HG02852 (cell line): ENCODE data around the gene EPHA4.
"Not testable (repeated sequence)": the region's sequence is repeated elsewhere in the genome, so short reads cannot be mapped to it uniquely, and the experiment has no call there.

ENCODE experiments used
- ATAC-seq: cut with Tn5 transposase; IDR thresholded peaks from one replicate; pipeline ENCODE4 v1.9.1; 2021; ENCODE audit warnings: mild to moderate bottlenecking, moderate library complexity; ENCODE audit not compliant: unreplicated experiment

The EPHA4 gene

DNA sequence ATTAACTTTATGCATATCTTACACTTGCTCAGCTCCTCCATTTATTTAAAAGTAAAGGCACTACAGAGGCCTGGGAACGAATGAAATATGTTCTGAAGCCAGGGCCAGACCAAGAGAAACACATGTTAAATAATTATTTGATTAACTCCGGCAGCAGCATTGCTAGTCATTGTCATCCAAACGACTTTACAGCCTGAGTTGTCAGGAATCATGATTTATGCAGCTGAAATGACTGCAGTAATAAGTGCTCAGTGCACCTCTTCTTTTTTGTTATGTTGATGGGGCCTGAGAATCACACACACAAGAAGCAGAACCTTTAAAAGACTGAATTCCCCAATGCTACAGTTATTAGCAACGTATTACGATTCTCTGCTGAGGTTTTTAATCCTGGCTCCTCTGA, 58.9 kb downstream of the EPHA4 start:
- ATAC-seq: no peak

DNA sequence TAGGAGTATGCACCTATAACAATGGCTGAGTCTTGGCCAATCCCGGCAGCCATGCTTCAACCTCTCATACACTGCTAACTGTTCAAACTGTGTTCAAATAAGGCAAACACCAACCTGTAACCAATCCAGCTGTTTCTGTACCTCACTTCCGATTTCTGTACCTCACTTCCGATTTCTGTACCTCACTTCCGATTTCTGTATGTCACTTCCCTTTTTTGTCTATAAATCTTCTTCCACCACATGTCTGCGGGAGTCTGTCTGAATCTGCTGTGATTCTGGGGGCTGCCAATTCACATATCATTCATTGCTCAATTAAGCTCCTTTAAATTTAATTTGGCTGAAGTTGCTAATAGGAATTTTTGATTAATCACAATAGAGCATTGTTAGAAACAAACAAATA, 60.8 kb downstream of the EPHA4 start:
- not testable (repeated sequence) for ATAC-seq

DNA sequence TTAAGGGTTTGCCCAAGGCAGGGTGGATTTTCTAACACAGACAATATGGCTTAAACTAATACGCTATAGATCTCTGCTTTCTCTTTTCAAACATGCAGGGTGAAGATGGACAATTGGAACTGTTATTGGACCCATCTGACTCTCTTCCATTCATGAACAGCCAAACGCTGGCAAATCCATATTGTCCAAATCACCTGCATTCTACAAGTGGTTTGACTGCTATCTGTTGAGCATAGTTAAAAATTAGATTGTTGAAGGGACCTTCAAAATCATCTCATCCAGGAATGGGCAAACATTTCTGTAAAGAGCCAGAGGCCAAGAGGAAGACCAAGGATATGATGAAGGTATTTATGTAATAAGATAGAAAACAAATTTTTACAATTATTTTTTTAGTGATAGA, 65.6 kb downstream of the EPHA4 start:
- ATAC-seq: no peak

DNA sequence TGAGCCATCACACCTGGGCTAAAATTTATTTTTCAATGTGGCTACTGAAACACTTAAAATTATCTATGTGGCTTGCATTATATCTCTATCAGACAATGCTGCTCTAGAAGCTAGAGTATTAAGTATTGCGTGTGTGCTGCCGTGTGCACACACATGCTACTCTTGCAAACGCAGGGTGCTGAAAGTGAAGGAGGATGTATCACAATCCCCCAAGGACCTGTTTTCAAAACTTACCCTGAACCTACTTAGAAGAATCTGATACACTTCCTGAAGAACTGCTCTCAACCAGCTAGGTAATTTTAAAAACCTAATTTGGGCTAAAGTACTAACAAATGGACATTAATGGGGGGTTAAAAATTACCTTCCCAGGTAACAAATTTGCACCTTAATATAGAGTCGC, 66.5 kb downstream of the EPHA4 start:
- no peak for ATAC-seq

DNA sequence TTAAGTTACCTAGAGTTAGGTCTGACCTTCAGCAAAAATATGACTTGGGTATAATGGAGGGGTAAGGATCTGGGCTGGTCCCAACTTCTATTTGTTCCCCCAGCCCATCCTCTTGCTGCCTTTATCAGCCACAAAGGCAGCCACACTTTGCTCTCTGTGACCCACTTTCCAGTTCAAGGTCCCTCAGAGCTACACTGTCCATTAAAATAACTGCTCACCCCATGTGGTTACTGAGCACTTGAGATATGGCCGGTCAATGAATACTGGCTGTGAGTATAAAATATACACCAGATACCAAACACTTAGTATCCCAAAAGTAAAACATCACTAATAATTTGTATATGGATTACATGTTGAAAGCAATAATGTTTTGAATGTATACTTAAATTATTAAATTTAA, 67.2 kb downstream of the EPHA4 start:
- ATAC-seq: no peak

DNA sequence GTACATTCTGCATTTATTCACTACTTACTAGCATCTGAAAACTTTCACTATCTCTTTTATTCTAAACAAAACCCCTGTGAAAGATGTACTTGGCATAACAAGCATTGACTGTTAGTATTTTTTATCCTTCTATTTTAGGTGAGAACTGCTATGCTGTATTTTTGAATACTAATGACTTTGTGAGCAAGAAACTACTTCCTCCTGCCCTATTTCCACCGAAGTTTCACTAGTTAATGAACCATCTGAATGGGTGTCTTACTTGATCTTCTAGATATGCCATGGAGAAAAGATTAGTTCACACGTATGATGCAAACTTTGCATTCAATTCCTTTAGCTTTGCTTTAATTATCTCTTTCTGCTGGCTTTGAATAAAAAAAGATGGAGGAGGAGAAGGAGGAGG, 68.1 kb downstream of the EPHA4 start:
- no peak for ATAC-seq

DNA sequence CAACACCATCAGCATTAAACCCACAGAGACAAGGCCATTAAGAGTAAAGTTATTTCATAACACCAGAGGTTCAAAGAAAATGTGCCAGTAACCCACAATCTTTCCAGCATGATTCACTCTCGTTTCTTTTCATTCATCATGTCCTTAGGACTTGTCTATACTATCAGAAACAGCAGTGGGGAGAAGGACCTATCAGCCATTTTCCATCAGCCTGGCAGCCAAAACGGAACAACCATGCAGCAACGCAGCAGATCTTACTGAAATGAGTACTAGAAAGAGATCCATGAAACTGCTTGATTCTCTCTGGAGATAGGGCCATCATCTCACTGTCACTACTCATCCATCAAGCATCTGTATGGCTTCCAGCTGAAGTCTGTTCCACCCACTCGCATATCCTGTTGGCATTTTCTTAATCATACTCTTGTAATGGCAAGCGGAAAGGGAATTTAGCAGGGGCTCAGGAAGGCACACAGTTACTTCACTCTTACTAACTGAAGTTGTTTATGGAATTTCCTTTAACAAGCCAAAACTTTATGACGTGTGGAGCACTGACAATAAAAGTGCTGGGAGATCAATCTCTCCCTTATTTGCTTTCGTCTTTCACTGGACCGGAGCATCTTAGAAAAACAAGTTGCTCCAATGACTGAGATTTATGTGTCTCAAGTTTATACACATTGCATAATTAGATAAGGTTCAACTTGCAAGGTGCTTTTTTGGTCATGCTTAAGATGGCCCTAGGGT, 69.7 kb downstream of the EPHA4 start:
- ATAC-seq: no peak

DNA sequence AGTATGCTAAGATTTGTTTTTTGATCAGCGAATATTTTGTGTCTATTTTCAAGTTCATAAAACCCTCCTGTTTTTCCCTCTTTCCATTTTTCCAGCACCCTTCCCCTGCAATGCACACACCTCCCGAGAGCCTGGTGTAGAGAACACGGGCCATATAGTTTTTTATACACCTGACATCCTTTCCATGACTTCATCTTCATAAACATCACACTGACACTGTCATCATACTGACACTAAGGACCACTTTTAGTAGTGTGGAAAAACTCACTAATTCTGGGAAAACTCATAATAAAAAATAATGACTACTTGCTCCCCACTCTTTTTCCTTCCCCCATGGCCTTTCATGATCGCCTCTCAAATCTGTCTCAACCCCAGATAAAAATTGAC, 70.2 kb downstream of the EPHA4 start:
- no peak for ATAC-seq

DNA sequence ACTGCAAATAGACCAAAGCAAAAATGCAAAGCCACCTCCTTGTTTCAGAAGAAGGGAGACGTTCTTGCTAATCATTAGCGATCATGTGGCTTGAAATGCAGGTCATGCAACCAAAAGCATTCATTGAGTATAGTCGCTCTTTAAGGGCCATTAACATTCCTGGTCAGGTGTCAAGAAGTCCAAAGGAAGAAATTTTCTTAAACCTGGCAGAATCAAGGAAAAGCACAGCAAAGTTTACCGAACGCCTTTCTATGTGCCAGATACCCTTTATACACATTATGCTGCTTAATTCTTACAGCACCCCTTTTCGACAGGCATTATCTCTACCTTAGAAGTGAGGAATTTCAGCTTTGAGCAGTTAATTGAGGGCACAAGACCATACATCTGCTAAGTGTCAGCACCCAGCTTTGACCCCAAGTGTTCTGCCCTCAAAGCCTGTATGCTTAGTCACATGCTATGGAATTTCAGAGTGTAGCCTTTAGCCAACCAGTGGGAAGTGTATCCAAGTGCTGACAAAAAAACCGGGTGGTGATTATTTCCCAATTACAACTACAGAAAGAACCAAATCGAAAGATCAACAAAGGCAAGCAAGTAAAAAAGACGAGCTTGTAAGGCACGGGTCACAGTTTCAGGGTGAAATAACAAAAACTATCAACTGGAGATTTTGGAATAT, 70.8 kb downstream of the EPHA4 start:
- ATAC-seq: no peak

DNA sequence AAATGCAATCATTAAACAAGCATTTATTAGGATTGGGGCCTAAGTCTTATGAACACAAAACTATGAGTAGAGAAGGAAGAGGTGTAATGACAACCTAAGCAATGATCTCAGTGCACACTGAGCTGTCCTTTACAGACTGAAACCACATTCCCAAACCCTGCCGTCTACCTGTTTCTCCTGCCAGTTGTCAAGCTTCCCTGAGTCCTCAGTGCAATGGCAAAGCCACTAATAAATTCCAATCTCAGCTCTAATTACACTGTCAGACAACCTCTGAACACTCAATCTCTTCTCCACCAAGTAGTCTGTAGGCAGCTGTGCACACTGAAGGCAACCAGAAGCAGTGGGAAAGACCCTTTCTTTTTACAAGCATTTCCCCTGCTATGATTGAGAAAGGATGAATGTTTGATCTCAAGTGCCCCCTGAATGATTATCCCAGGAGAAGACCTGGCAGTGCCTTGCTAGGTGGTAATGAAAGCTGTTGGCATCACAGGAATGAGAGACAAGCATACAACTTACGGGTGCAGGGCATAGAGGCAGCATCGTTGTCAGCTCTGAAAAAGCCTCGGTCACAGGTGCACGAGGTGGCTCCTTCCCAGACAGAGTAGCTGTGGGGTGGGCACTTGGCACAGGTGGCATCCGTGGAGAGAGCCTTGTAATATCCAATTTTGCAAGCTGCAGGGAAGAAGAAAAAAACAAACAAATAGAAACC, 71.4 kb downstream of the EPHA4 start:
- no peak for ATAC-seq

DNA sequence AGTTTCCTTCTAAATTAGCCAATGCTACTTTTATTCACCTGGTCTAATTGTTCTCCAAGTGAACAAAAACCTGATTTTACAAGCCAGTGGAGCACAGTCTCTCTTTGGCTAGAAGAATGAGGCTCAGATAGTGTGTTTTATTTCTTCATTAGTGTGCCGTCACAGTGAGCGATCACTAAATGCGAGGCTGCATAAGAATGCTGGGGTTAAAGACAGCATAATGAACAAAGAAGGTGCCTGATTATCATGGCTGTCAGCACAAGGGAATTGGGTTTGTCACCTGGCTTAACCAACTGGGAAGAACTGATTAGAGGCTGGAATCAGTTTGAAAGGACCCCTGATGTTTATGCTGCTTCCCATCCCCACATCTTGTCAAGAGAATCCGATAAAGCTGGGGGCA, 76.4 kb downstream of the EPHA4 start:
- ATAC-seq: no peak

DNA sequence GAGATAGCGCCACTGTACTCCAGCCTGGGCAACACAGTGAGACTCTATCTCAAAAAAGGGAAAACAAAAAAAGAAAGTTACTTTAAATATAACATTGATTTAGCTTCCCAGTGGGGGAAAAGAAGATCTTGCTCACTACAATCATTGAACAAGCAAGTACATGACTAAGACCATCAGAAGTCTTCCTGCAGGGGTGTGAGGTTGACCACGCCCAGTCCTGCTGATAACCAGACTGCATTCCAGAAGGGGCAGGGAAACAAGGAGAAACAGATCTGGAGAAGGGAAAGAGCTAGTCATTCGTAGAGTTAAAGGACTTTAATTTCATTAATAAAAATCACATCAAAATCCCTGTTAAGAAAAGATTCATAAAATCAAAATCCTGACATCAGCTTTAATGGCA, 77.5 kb downstream of the EPHA4 start:
- no peak for ATAC-seq

DNA sequence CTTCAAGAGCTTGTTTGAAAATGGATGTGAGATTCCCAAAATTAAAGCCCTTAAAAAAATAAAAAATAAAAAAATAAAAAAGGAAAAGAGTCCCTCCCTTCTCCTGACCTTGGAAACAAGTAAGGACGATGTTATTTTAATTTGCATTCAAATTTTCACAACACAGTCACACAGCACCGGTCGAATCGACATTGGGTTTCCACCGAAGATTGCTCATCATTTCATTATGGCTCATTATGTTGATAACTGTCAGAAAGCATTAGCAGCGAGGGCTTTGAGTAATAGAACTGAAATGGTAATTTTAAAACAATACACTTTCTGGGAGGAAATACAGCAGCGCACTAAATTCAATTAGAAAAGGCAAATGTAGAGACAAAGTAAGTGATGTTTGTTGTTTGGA, 78.7 kb downstream of the EPHA4 start:
- no peak for ATAC-seq

DNA sequence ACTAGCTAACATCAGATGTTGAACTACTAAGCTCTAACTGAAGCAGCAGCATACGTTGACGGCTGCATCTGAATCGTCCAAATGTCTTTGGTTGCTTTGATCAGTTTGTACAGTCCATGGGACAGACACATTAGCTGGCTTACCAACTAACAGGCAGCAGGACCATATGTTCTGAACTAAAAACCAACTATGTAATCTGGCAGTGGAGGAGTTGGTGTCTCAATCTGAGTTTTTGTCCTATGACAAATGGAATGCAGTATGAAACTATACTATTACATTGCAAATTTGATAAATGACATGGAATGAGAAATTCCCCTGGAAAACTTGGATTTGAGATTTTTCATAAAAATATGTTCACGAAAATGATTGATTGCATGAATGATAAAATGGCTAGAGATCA, 79.5 kb downstream of the EPHA4 start:
- no peak for ATAC-seq

DNA sequence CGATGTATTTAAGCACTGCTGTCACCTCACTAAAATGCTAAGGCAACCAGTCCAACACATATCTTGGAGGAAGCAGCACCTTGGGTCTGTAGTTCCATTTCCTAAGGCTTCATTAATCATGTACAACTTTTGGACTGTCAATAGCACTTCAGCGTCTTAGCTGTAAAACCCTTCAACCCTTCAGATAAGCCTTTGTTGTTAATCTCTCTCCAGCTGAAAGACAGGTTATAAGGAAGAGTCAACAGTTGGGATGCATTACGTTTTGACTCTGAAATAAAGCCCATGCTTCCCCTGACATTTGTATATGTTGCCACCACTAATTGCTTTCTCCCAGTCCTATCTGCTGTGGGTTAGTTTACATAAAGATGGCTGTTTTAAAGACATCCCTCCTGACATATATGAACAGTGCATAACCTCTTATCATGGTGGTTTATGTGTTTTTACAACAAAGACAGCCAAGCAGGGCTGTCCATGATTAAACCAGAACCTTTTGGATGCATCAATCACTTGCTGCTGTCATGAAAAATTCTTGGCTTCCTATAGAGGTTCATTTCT, 81.5 kb downstream of the EPHA4 start:
- no peak for ATAC-seq

DNA sequence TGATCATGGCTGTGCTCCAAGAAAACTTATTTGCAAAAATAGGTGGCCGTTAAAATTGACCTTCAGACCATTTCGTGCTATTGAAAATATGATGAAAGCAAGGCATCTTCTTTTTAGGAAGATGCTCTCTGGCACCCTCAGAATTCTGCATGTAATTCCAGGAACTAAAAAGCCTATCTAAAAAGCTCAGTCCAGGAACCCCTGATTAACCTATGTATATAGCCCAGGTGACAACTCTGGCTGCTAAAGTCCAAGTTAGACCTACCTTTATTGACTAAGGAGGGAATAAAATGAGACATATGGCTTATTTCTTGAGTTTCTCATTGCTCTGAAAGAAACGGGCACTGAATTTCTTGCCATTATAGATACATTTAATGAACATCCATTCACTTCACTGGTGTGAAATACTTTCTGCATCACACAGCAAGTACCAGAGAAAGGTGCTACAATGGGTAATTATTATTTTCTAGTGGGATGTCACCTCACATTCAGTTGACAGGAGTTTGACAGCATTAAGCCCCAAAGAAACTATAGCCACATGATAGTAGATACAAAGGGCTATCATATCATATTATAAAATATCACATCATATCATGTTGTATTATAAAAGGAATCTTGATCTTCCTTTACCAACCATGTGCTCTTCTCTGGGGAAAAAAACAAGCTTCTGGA, 83.8 kb downstream of the EPHA4 start:
- ATAC-seq: no peak

DNA sequence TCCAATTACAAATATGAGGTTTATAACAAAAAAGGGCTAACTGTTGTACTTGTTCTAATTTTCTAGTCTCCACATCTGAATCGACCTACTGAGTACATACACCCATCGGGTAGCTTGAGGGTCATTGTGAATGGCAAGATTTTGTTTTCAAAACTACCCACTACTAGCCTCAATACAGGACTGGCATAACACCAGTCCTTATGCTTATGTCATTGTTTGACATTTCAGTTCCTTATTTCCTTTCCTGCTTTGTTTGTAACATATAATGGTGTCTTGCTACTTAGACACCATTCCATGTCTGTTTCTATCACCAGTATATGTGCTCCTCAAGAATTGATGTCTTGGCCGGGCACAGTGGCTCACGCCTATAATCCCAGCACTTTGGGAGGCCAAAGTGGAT, 86.0 kb downstream of the EPHA4 start:
- ATAC-seq: no peak

DNA sequence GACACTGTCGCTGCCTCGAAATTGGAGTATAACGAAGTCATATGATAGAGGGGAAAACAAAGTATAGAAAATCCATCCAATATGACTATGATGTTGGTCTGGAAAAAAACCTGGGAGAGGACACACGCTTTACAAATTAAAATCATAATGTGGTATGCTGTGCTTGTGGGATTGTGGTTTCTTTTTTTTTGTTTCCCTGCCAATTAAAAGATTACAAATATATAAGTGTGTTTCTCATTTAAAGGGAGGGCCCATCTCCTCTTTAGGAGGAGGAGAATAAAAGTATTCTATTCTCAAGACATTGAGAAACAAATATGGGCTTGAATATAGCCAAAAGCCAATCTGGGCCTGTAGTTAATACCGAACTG, 86.6 kb downstream of the EPHA4 start:
- no peak for ATAC-seq

DNA sequence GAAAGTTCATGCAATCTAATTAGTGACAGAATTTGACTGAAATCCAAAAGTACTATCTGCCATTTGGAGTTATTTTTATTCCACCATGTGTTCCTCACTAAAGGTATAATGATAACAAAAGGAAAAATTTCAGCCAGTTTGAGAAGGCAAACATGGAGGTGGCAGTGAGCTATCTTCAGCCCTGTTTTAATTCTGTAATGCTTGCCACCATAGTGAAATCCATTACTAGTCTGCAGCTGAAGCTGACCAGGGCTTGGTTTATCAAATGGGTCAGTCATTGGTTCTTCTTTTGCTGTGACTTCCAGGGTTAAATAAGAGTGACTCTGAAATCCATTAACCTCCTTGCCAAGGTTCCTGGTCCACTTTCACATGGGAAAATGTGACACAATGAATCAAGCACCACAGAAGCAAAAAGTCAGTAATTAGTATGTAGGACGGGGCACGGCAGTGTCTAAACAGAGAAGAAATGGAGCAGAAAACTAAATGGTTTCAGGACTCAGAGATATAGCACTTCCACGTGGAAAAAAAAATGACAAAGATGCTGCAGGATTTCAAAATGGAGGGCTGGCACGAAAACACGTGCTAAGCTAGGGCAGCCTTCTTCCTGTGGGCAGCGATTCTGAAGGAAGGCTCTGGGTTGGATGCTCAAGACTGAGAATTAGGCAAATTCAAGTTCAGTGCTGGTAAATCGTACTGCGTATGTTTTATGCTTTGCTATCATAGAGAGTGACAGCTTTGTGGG, 87.2 kb downstream of the EPHA4 start:
- ATAC-seq: no peak

DNA sequence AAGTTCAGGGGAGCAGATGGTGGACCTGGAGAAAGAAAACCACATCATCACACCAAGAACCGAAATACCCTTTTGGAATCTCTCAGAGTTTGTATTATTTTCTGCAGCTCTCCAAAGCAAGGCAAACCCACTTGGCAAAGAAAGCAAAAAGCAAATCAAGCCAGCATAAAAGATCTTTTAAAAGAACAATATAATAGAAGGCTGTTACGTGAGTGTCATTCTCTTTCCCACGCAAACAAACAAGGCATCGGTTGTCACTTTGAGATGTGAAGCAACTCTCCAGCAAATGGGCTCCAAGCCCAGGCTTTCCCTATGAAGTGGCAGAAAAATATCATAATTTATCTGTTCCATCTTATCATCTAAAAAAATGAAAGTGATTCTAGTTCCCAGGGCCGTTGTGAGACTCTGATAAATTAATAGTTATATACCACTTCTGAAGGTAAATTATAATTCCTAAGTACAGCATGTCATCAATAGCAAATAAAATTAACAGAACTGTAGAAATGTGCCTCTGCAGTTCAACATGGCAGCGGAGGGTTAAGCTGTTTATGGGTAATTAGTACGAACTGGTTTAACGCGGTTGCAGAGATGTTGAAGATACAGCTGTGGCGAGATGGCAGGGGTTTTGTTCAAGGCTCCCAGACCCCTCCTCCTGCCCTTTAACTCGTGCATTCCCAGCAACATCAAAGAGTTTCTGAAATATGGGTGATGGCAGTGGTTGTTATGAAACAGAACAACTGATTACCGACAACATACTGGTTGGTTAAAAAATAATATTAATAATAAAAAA, 89.2 kb downstream of the EPHA4 start:
- ATAC-seq: no peak
